SH-SY5Y (cell line): Measurements from ENCODE around the gene DPP6.

Source experiments
- GATA2 ChIP-seq: IDR thresholded peaks from 2 replicates; pipeline ENCODE4 v1.6.1; 2011; ENCODE audit warnings: mild to moderate bottlenecking, low read depth, low read length
- GATA3 ChIP-seq: IDR thresholded peaks from 2 replicates; pipeline ENCODE4 v1.6.1; 2011; ENCODE audit warnings: low read depth, mild to moderate bottlenecking, low read length, moderate library complexity

GRCh38 chr7:154541606-154542005 lies 489.4 kb downstream of the DPP6 start:
- TF ChIP-seq GATA3 (no peak), GATA2 (0 out of 2 replicates have a peak, but pooled peaks have one; percentile 24)
